ENCODE data around the gene CLSTN2.

DNA sequence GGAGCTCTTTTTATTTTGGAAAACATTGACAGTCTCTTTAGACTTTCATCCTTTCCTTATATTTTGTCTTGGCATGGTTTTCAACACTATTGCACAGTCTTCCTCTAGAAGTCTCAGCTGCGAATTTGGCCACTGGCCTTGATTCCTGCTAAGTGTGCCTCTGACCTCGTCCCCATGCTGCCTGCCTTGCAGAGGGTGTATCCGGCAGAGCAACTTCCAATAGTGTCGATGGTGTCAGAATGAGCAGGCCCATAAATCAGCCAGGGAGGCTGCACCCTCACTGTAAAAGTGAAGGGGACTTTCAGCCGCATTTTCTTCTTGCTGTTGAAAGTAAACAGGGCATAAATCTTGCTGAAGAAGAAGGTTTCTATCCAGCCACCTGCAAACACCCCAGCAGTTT, 406.2 kb downstream of the CLSTN2 start:
- TF ChIP-seq, protein P1, sequence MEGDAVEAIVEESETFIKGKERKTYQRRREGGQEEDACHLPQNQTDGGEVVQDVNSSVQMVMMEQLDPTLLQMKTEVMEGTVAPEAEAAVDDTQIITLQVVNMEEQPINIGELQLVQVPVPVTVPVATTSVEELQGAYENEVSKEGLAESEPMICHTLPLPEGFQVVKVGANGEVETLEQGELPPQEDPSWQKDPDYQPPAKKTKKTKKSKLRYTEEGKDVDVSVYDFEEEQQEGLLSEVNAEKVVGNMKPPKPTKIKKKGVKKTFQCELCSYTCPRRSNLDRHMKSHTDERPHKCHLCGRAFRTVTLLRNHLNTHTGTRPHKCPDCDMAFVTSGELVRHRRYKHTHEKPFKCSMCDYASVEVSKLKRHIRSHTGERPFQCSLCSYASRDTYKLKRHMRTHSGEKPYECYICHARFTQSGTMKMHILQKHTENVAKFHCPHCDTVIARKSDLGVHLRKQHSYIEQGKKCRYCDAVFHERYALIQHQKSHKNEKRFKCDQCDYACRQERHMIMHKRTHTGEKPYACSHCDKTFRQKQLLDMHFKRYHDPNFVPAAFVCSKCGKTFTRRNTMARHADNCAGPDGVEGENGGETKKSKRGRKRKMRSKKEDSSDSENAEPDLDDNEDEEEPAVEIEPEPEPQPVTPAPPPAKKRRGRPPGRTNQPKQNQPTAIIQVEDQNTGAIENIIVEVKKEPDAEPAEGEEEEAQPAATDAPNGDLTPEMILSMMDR (conservative IDR thresholded peaks at IDR 0.05): no peak
- TF ChIP-seq EZH2 (IDR thresholded peaks at IDR 0.05; ENCODE audit: low read depth): no peak

All from PC-9 (cell line).